Ectodermal cell (in vitro differentiated cells): Measurements from ENCODE around the gene HDGFL3.
"Not testable (repeated sequence)": the region's sequence is repeated elsewhere in the genome, so short reads cannot be mapped to it uniquely, and the experiment has no call there.

Experiments used
- H3K27ac ChIP-seq: 2 replicates; pipeline ENCODE4 v1.7.0; 2013; ENCODE audit warnings: mild to moderate bottlenecking, low read depth, low read length; ENCODE audit not compliant: insufficient read depth, poor library complexity, severe bottlenecking
- H3K27me3 ChIP-seq: 2 replicates; pipeline ENCODE4 v1.7.0; 2013; ENCODE audit warnings: mild to moderate bottlenecking, low read length; ENCODE audit not compliant: insufficient read depth, control insufficient read depth, poor library complexity, severe bottlenecking
- H3K36me3 ChIP-seq: one replicate; pipeline ENCODE4 v1.7.0; 2013; ENCODE audit warnings: low read length; ENCODE audit not compliant: control insufficient read depth, insufficient read depth
- H3K4me1 ChIP-seq: one replicate; pipeline ENCODE4 v1.7.0; 2013; ENCODE audit warnings: low read length; ENCODE audit not compliant: control insufficient read depth, insufficient read depth
- H3K4me3 ChIP-seq: 2 replicates; pipeline ENCODE4 v1.7.0; 2013; ENCODE audit warnings: low read depth, low read length, control low read depth; ENCODE audit not compliant: insufficient read depth
- H3K9me3 ChIP-seq: 2 replicates; pipeline ENCODE4 v1.7.0; 2013; ENCODE audit warnings: mild to moderate bottlenecking, low read length, moderate library complexity; ENCODE audit not compliant: control insufficient read depth
- WGBS, 2 experiments: methylation state at CpG; one replicate each; pipeline ENCODE4 v1.1.7; 2013; ENCODE audit warnings: missing lambda C conversion rate in 2 of 2; 5-methylcytosine and 5-hydroxymethylcytosine counted together

Gene HDGFL3

GRCh38 chr15:83106994-83107840 lies 100.4 kb downstream of the HDGFL3 start, which contains the start of gene TM6SF1:
TSS of gene TM6SF1 (plus strand) at chr15:83107645. CDS start at chr15:83107681, 36 bp downstream.
- WGBS, 2 experiments, result 1 to 2% methylated on average over 97 of the region's 97 CpGs
- H3K36me3 ChIP-seq, result no peaks in the 10 kb centered on the region
- peak within 1 kb of the TSS; percentile 37 for H3K4me3 ChIP-seq
- H3K9me3 ChIP-seq, result no peaks in the 10 kb centered on the region
- H3K27ac ChIP-seq, result no peak within 1 kb of the TSS
- H3K4me1 ChIP-seq, result no peaks in the 10 kb centered on the region
- H3K27me3 ChIP-seq, result peaks cover 43% of the 10 kb centered on the region

GRCh38 chr15:83105440-83105839 lies 102.2 kb downstream of the HDGFL3 start:
- no peak overlapping the region for H3K27ac ChIP-seq
- peaks cover 39% of the 10 kb centered on the region for H3K27me3 ChIP-seq
- no peak overlapping the region for H3K4me3 ChIP-seq
- no peaks in the 10 kb centered on the region for H3K9me3 ChIP-seq
- H3K4me1 ChIP-seq, result no peaks in the 10 kb centered on the region
- WGBS, 2 experiments, result 79 to 89% methylated on average over 1 of the region's 1 CpG
- H3K36me3 ChIP-seq, result no peaks in the 10 kb centered on the region

DNA sequence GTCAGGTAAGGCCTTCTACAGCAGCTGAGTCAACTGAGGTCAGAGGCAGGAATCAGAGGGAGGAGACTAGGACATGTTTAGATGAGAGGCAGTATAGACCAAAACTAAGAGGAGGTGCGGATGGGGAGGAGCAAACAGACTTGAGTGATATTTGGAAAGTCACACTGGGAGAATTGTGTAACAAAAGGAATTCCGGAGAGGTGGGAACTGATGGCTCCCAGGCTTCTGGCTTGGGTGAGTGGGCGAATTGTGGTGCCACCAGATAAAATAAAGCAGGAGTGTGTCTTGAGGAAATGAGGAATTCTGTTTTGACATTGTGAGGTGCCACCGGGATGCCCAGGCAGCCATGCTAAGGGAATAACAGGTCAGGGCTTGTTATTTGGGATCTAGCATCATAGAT lies 103.5 kb downstream of the HDGFL3 start:
- Histone ChIP-seq H3K4me3 (no peak overlapping the region), H3K9me3 (no peaks in the 10 kb centered on the region), H3K36me3 (no peaks in the 10 kb centered on the region), H3K4me1 (no peaks in the 10 kb centered on the region), H3K27me3 (peaks cover 28% of the 10 kb centered on the region), H3K27ac (no peak overlapping the region)
- WGBS, 2 experiments, result 93 to 94% methylated on average over 4 of the region's 4 CpGs

DNA sequence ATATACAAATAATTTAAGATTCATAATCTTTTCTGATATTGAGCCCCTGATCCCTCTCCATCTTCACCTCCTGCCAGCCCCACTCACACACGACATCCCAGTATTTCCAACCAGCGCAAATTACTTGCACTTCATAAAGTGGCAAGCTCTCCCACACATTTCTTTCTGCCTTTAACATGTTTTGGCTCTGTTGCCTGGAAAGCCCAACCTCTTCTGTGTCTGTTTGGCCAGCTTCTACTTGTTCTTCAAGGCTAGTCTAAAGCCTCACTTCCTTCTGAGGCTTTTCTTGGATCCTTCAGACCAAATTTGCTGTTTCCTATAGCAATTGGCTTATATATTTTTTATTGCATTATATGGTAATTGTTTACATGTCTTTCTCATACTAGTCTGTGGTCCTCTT lies 105.3 kb downstream of the HDGFL3 start:
- peaks cover 11% of the 10 kb centered on the region for H3K27me3 ChIP-seq

DNA sequence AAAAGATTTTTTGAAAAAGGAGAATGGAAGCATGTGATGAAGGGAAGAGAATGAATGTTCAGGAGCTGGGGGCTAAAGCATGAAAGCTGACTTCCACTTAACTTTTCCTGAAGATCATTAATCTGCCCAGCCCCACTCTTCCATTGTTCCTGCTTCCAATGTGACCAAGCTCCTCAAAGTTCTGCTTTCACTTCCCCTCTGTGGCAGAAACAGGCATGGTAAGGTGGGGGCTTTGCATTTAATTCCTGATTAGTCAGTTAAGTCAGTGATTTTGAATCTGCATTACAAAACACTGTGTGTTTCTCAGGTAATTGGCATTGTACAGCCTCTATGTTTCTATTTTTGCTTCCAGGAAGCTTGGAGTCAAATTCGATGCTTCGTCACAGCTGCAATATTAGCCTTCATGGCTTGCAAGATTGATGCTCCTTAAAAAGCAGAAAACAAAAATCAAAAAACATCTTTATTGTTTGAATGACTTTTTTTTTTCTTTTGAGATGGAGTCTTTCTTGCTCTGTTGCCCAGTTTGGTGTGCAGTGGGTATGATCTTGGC lies 107.5 kb downstream of the HDGFL3 start:
- Histone ChIP-seq H3K36me3 (no peaks in the 10 kb centered on the region), H3K4me3 (no peak overlapping the region), H3K27ac (no peak overlapping the region), H3K9me3 (no peaks in the 10 kb centered on the region), H3K27me3 (no peaks in the 10 kb centered on the region), H3K4me1 (no peaks in the 10 kb centered on the region)
- WGBS, 2 experiments, result 95 to 100% methylated on average over 2 of the region's 2 CpGs

More for the DNA sequence above, 105.3 kb downstream of the HDGFL3 start:
- Histone ChIP-seq H3K36me3 (no peaks in the 10 kb centered on the region), H3K4me3 (no peak overlapping the region), H3K27ac (no peak overlapping the region), H3K9me3 (no peaks in the 10 kb centered on the region), H3K4me1 (no peaks in the 10 kb centered on the region)
- WGBS, 2 experiments, result 90 to 94% methylated on average over 2 of the region's 2 CpGs

GRCh38 chr15:83099290-83099689 lies 108.3 kb downstream of the HDGFL3 start:
- WGBS, 2 experiments, result 90 to 91% methylated on average over 2 of the region's 2 CpGs
- Histone ChIP-seq H3K27me3 (no peaks in the 10 kb centered on the region), H3K36me3 (no peaks in the 10 kb centered on the region), H3K27ac (no peak overlapping the region), H3K4me1 (no peaks in the 10 kb centered on the region), H3K9me3 (no peaks in the 10 kb centered on the region), H3K4me3 (no peak overlapping the region)

DNA sequence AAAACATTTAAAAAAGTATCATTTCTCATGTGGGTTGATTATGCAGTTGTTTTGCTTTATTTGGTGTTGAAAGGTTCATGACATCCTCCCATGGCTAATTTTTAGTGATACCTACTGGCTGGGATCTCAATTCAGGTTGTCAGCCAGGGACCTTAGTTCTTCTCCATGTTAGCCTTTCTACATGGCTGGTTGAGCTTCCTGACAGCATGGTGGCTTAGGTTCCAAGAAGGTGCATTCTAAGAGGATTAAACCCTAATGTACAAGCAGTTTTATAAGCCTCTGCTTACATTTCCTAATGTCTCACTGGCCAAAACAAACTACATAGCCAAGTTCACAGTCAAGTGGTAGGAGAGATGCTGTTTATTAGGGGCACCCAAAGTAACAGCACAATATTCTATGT lies 109.5 kb downstream of the HDGFL3 start:
- no peak overlapping the region for H3K4me3 ChIP-seq
- H3K36me3 ChIP-seq, result no peaks in the 10 kb centered on the region
- H3K27me3 ChIP-seq, result no peaks in the 10 kb centered on the region
- no peak overlapping the region for H3K27ac ChIP-seq
- no peaks in the 10 kb centered on the region for H3K9me3 ChIP-seq
- no peaks in the 10 kb centered on the region for H3K4me1 ChIP-seq

DNA sequence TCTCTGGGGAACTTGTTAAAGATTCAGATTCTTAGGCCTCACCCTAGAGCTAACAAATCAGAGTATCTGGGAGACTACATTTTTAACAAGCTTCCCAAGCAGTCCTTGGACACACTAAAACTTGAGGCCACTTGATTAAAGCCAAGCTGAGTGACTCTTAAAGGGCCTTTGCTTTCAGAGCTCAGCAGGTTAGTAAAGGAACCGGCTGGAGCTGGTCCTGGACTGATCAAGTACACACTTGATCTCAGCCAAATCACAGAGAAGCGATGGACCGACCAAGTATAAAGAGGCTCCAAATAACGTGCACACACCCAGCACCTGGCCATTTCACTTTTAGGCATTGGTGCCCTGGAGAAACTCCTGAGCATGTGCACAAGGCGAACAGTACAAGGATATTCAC lies 113.0 kb downstream of the HDGFL3 start:
- H3K4me1 ChIP-seq, result no peaks in the 10 kb centered on the region
- H3K4me3 ChIP-seq, result no peak overlapping the region
- no peak overlapping the region for H3K27ac ChIP-seq
- no peaks in the 10 kb centered on the region for H3K9me3 ChIP-seq
- WGBS, 2 experiments, result 89 to 90% methylated on average over 5 of the region's 5 CpGs
- H3K36me3 ChIP-seq, result no peaks in the 10 kb centered on the region
- H3K27me3 ChIP-seq, result no peaks in the 10 kb centered on the region

- WGBS, 2 experiments, result 96 to 98% methylated on average over 3 to 4 of the region's 4 CpGs
- no peaks in the 10 kb centered on the region for H3K36me3 ChIP-seq
- no peaks in the 10 kb centered on the region for H3K9me3 ChIP-seq
- H3K27me3 ChIP-seq, result no peaks in the 10 kb centered on the region
- H3K4me3 ChIP-seq, result no peak overlapping the region
- no peak overlapping the region for H3K27ac ChIP-seq
- no peaks in the 10 kb centered on the region for H3K4me1 ChIP-seq
Measured at GRCh38 chr15:83092309-83092976, 115.2 kb downstream of the HDGFL3 start.

DNA sequence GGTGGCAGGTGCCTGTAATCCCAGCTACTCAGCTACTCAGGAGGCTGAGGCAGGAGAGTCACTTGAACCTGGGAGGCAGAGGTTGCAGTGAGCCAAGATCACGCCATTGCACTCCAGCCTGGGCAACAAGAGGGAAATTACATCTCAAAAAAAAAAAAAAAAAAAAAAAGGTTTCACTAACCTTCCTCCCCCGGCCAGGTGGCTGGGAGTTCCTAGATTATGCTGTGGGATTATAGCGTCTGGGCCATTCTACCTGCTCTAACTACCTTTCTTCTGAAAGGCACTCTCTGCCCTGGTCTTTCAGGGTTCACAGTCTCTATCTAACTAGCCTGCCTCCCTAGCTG lies 115.7 kb downstream of the HDGFL3 start:
- not testable (repeated sequence) for H3K27me3 ChIP-seq, H3K27ac ChIP-seq, H3K9me3 ChIP-seq, H3K4me1 ChIP-seq, H3K36me3 ChIP-seq, H3K4me3 ChIP-seq
- WGBS, 2 experiments, result 87 to 90% methylated on average over 2 to 3 of the region's 3 CpGs
